ENCODE results near the gene CATSPER1.
"Not testable (repeated sequence)": the region's sequence is repeated elsewhere in the genome, so short reads cannot be mapped to it uniquely, and the experiment has no call there.

CATSPER1 gene

GRCh38 chr11:66016793-66017177, 9.5 kb downstream of the CATSPER1 start:
- DNase-seq: no peak

DNA sequence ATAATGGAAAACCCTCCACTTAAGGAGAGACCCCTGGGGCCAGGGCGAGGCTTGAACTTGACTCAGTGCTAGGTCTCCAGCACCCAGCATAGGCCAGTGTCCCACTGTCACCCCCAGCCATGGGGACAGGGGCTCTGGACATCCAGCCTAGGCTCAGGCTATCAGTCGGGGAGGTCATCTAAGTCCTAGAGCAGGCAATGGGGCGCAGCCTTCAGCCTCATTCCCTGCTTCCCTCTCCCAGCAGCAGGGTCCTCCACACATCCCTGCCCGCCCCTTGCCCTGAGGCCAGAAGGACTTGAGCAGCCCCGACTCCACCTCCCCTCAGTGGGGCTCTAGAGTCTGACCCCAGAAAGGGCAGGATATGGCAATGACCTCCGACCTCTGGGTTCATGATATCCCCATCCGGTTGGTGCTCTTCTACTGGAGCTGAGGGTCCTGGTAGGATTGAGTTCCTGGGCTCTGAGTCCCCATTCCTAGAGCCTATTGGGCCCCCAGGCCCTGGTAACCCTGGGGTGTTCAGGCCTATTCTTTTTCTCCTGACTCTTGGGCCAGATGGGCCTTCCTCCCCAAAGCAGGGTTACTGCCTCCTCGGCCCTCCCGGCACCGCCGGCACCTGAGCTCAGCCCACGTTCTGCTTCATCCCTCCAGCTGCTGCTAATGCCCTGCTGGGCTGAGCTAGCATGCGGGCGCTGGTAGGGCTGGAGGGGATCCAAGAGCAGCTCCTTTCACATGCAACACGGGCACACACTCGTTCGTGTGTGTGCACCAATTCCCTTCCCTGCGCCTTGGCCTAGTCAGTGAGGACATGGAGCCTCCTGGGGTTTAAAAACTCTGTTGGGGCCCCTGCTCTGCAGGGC, 10.1 kb downstream of the CATSPER1 start:
- DNase-seq: peak; percentile 70

GRCh38 chr11:66015454-66015881, 10.8 kb downstream of the CATSPER1 start:
- no peak for DNase-seq

DNA sequence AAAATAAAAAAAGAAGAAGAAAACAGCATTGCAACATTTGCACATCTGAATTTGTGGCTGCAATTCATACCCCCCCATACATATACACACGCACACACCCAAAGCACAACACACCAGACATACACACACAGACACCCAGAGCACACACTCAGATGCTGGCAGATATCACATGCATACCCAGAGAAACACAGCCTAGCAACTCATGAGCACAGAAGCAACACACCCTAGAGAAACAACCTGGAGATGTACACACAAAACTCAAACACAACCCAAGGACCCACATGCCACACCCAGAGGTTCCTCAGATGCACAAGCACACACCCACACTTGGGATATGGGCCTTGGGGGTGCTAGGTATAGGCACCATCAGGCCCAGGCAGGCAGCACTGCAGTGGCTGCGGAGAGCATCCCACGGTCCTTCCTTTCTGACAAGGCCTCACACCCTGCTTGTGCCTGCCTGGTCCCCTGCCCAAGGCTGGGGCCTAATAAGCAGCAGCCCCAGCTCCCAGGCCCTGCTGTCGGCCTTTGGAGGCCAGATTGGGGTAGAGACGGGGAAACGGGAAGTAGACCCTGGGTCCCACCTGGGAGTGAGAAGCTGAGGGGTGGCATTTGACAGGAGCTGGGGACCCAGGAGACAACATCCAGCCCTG, 11.3 kb downstream of the CATSPER1 start:
- DNase-seq: no peak

DNA sequence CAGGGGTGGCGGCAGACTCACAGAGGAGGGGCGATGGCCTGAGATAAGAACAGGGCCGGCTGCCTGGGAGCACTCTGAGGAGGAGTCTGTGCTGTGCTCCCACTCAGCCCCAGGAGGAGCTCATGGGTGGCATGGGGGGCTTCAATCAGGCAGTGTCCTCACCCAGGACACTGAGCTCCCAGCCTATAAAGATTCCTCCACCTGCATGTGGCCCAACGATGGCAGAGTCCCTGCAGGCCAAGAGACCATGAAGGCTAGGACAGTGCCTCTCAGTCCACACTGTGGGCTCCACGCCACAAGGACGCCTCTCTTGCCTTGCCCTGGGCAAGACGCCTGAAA, 12.5 kb downstream of the CATSPER1 start:
- no peak for DNase-seq

DNA sequence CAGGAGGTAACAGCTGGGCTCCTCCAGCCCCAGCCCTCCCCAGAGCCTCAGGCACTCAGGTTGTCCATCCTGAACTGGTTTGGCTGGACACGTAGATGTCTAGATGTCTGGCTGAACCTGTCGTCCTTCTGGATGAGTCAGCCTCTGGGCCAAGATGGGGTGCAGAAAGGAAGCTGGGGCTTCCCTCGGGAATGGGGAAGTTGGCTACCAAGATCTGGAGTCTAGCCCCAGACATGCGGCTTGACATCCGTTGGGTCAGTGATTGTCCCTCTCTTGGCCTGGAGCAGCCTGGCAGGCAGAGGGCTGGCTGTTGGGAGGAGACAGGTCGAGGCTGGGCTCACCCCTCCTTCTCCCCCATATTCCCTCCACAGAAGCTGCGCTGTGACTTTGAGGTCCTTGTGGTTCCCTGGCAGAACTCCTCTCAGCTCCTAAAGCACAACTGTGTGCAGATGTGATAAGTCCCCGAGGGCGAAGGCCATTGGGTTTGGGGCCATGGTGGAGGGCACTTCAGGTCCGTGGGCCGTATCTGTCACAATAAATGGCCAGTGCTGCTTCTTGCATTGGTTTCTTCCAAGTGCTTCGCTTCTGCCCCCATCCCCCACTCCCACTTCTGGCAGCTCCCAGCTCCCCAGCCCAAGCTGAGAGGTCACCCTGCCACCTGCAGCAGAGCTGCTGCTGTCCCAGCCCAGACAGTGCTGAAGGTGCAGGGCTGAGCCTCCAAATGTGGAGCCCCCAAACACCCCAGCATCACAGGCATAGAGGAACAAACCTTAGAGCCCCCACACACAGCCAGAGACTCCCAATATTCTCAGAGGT, 13.1 kb downstream of the CATSPER1 start:
- peak; percentile 83 for DNase-seq

DNA sequence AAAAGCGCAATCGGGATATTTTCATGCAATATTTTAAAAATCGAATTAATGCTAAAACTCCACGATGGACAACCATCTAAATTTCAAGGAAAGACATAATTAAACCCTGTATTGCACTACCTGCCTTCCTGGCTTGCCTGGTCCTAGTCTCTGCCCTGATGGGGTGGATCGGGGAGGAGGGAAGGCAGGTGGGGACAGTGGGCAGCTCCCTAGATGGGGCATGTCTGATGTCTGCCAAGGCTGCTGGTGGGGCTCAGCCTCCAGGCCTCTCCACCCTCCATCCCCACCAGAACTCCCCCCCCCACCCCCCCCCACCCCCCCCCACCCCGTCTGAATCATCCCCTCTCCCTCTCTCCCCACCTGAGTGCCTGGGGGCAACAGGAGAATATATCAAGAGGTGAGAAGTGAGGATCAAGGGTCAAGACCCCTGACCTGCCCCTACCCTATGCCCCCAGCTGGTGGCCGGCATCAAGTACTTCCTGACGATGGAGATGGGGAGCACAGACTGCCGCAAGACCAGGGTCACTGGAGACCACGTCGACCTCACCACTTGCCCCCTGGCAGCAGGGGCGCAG, 13.8 kb downstream of the CATSPER1 start:
- no peak for DNase-seq

DNA sequence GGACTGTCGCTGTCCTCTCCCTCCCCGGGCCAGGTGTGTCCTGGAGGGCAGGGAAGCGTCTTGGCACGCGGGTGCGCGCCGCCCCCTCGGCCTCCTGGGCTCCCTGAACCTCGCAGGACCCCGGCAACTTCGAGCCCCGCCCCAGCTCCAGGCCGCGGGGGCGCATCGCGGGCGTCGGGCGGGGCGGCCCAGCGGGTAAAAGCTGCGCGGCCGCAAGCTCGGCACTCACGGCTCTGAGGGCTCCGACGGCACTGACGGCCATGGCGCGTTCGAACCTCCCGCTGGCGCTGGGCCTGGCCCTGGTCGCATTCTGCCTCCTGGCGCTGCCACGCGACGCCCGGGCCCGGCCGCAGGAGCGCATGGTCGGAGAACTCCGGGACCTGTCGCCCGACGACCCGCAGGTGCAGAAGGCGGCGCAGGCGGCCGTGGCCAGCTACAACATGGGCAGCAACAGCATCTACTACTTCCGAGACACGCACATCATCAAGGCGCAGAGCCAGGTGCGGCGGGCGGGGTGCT, 14.4 kb downstream of the CATSPER1 start, which contains the start of gene CST6:
Gene CST6, plus strand, starts transcription at position 224 of the 519 bp plus-strand sequence. Its CDS starts 37 bp downstream, at position 261.
- DNase-seq: no peak

GRCh38 chr11:66011239-66011784, 15.0 kb downstream of the CATSPER1 start:
- DNase-seq: no peak

DNA sequence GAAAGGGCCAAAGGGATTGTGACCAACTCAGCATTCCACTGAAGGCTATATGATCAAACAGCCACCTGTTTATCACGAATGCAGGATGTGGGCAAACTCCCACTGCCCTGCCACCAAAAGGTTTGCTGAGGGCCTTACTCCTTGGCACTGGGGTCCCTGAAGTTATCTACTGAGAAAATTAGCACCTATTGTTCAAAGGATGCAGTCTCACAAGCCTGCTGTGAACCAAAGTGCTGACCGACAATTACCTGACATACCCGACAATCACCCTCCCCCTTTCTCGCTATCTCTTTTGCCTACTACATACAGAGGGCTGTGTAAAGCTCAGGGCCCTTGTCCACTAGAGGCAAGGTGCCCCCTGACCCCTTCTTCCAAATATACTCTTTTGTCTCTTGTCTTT, 16.2 kb downstream of the CATSPER1 start:
- not testable (repeated sequence) for DNase-seq

GRCh38 chr11:66008468-66009101, 17.7 kb downstream of the CATSPER1 start:
- peak; percentile 96 for DNase-seq

- DNase-seq: no peak
Observed at GRCh38 chr11:66008095-66008467, 18.2 kb downstream of the CATSPER1 start.

DNA sequence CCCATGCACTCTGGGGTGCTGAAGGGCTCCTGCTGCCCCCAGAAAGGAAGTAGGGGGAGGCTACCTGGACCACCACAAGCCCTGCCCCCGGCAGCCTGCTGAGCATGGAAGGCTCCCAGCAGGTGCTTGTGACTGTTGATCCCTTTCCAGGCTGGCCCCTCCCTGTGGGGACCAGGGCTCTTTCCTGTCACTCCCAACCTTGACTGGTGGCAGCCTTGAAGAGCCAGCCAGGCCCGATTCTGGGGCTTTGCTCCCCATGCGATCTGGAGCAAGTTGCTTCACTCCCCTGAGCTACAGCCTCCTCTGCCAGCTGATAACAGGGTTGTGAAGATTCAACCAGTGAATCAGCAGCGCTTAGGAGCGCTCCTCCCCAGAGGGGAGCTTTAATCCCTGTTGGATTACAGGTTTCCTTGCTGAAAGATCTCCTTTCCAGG, 19.1 kb downstream of the CATSPER1 start:
- no peak for DNase-seq

DNA sequence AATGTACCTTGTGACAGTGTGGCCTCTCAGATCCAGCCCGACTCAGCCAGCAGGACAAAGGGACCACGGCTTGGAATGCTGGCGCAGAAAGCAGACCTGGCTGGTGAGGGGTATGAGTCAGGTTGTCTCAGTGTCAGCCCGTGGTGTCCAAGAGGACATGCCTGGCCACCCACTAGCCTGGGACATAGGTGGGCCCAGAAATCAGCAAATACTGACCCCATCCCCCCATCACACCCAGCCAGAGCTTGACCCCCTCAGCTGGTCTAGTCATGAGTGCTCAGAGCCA, 19.4 kb downstream of the CATSPER1 start:
- no peak for DNase-seq

GRCh38 chr11:66006134-66006890, 20.0 kb downstream of the CATSPER1 start:
- DNase-seq: no peak

DNA sequence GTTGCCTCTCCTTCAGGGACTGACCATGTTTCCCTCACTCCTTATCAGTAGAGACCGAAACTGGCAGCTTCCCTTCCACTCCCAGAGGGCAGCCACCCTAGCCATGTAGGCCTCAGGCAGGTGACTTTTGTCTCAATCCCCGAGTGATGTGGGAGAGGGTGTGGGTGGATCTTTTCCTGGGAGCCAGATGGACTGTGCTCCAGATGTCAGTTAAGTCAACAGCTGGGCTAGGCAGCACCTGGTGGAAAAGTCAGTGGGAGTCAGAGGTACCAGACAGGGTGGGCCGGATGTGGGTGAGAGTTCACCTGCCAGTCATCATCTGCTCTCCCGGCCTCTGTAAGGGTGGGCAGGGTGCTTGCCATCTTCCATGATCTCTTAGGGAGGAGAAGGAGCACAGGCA, 22.1 kb downstream of the CATSPER1 start:
- no peak for DNase-seq

DNA sequence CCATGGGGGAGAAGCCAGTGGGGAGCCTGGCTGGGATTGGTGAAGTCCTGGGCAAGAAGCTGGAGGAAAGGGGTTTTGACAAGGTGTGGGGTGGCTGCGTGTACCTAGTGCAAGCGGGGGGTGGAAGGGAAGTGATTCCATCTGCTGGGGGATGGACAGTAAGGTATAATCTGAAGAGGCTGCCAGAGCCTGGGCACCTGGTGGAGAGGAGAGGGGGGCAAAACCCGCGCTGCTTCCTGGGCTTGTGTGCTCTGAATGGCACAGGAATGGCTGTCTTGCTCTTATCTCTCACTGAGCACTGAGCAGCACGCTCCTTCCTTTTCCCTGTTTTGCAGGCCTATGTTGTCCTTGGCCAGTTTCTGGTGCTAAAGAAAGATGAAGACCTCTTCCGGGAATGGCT, 23.0 kb downstream of the CATSPER1 start:
- DNase-seq: peak; percentile 47

- peak; percentile 85 for DNase-seq
Observed at GRCh38 chr11:66002648-66003225, 23.5 kb downstream of the CATSPER1 start.

- peak; percentile 99 for DNase-seq
Observed at GRCh38 chr11:66001942-66002647, 24.2 kb downstream of the CATSPER1 start, which contains the start of the genes BANF1 and EIF1AD. Gene BANF1, plus strand, starts transcription at chr11:66002503. Its CDS starts 748 bp downstream, at chr11:66003251. Gene EIF1AD, minus strand, starts transcription at chr11:66002157. Its CDS starts 1,768 bp downstream, at chr11:66000389.

GRCh38 chr11:65997286-65997685, 29.0 kb downstream of the CATSPER1 start:
- no peak for DNase-seq
